GM04504 (cell line): Measurements from ENCODE around the gene RNLS.
A peak's percentile ranks its signal among the peaks of the same experiment; 100 is the strongest.
"Not testable (repeated sequence)": the region's sequence is repeated elsewhere in the genome, so short reads cannot be mapped to it uniquely, and the experiment has no call there.

ENCODE experiments used
- DNase-seq: peaks from one replicate; pipeline ENCODE4 v3.0.0-alpha.2; 2012; ENCODE audit warnings: low read depth

The RNLS gene

GRCh38 chr10:88343761-88344484 is 239.2 kb downstream of the RNLS start:
- DNase-seq: no peak

DNA sequence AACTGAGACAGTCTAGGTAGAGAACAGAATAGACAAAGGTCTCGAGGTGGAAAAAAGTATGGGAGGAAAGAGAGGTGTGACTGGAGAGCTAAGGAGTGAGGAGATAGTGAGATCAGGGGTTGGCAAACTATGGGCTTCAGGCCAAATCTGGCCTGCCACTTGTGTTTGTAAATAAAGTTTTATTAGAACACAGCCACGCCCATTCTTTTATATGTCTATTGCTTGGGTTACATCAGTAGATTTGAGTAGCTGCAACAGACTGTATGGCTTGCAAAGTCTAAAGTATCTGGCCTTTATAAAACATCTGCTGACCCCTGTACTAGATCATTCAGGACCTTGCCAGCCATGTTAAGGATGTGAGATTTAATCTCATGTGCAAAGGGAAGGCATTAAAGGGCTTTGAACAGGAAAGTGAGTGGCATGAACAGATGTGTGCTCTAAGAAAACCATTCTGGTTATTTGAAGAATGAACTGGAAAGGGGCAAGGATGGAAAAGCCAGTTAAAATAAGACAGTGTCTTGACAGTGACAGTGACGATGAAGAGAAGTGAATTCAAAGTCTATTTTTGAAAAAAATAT is 240.3 kb downstream of the RNLS start:
- no peak for DNase-seq

- DNase-seq: no peak
Measured at GRCh38 chr10:88337134-88337533, 246.0 kb downstream of the RNLS start.

DNA sequence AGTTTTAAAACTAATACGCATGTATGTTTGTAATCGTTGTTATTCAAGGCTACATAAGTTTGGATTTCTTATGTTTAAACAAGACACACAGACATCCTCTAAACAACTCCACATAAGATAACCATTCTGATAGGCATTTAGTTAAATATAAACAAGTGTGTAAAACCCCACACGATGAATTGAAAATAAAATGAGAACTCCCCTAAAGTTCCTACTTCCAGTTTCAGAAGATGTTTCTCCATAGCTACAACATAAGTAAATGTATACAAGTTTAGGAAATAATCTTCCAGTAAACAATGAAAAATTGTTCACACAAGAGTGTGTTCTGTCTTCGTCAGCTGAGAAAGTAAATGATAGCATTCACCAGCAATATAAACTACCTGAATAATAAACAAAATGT is 246.8 kb downstream of the RNLS start:
- no peak for DNase-seq

DNA sequence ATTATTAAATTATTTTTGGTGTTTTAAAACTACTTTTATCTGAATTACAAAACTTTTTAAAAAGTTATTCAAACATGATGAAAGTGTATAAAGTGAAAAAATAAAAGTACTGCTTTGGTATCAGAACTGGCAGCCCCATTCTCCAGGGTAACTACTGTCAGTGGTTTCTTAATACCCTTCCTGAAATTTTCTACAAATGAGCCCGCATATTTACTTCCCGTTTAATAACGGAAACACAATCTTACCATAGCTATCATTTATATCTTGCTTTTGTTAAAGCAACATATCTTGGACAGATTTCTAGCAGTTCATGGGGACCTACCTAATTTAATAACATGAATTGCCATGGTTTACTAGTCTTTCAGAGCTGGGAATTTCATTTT is 249.9 kb downstream of the RNLS start:
- no peak for DNase-seq

GRCh38 chr10:88332503-88333247 is 250.4 kb downstream of the RNLS start:
- DNase-seq: no peak

- DNase-seq: no peak
Measured at GRCh38 chr10:88330174-88330573, 252.9 kb downstream of the RNLS start.

- DNase-seq: no peak
Measured at GRCh38 chr10:88322324-88323063, 260.6 kb downstream of the RNLS start.

DNA sequence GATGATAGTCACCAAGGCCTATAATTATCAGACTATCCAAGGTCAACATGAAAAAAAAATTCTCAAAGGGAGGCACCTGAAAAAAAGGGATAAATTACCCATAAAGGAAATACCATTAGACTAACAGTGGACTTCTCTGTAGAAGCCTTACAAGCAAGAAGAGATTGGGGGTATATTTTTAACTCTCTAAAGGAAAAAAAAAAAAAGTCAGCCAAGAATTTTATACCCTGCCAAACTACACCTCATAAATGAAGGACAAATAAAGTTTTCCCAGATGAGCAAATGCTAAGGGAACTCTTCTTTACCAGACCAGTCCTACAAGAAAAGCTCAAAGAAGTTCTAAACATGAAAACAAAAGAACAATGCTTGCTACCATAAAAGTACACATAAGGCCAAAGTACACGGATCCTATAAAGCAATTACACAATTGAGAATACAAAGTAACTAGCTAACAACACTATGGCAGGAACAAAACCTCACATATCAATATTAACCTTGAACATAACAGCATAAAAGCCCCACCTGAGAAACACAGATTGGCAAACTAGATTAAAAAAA is 263.1 kb downstream of the RNLS start:
- DNase-seq: no peak

GRCh38 chr10:88318803-88319202 is 264.3 kb downstream of the RNLS start:
- DNase-seq: no peak

DNA sequence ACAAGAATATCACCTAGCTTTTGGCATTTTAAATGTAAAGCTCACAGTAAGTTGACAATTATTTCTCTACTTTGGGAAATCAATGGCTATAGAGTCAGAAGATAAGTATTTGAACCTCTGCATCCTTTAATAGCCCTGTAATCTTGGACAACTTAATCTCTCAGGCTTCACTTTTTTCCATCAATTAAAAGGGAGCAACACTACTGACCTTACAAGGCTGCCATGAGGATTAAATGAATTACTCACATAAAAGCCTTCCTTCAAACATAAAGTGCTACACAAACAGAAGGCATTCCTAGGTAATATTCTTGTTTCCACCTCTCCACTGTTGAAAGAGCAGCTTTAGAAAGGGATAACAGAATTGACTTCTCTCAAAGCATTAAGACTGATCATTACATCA is 266.0 kb downstream of the RNLS start:
- no peak for DNase-seq

- DNase-seq: no peak
Measured at GRCh38 chr10:88316292-88316861, 266.7 kb downstream of the RNLS start.

DNA sequence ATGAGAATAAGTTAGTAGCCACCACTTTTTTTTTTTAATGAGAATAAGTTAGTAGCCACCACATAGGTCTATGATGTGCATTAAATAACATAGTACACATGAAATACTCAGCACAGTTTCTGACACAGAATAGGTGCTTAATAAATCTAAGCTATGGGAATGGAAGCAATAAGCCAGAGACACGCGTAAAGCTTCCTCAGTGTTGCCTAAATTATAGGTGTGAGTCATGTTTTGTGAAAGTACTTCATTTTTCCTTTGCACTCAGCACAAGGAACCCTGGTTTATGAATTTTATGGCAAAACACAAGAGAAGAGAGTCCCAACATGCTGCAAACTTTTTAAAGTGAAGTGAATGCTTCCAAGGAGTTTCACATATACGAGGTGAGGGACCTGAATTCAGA is 267.4 kb downstream of the RNLS start:
- DNase-seq: no peak

- DNase-seq: peak; percentile 11
Measured at GRCh38 chr10:88314362-88314761, 268.8 kb downstream of the RNLS start.

GRCh38 chr10:88313878-88314277 is 269.2 kb downstream of the RNLS start:
- no peak for DNase-seq

DNA sequence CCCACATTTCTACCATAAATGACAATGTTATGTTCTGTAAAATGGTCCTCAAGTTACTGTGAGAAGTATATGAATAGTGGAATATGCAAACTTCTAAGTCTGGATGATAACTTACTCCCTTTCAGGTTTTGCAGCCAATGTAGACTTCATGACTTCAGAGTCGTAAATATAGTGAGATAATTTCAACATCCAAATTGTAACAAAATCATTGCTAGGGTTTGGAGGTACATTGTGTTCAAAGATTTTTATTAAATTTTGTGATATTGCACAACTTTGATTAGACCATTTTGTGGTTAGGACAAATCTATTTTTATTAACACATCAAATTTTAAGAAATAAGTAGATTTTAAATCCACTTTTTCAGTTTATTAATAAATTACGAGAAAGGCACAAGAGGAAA is 270.3 kb downstream of the RNLS start:
- DNase-seq: no peak

DNA sequence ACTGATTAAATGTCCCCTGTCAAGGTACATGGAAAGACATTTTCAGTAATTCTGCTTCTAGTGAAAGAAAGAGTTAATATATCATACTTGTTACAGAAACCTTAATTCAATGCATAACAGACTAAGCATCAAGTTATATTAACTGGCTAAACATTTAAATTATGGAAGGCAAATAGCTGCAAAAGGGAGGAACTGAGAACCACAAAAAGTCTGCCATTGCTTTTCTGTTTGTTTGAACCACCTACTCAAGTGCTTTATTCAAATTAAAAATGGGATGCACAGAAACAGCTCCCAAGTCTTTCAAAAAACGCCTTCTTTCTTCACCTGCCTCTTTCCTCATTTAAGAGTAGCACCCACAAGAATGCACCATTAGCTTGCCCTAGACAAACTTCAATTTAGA is 271.9 kb downstream of the RNLS start:
- DNase-seq: no peak

GRCh38 chr10:88309365-88309764 is 273.8 kb downstream of the RNLS start:
- no peak for DNase-seq

DNA sequence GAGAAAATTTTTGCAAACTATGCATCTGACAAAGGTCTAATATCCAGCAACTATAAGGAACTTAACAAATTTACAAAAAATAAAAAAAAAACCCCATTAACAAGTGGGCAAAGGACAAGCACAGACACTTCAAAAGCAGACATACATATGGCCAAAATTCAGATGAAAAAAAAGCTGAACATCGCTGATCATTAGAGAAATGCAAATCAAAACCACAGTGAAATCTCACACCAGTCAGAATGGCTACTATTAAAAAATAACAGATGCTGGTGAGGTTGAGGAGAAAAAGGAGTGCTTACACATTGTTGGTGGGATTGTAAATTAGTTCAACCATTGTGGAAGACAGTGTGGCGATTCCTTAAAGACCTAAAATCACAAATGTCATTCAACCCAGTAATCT is 274.8 kb downstream of the RNLS start:
- not testable (repeated sequence) for DNase-seq

DNA sequence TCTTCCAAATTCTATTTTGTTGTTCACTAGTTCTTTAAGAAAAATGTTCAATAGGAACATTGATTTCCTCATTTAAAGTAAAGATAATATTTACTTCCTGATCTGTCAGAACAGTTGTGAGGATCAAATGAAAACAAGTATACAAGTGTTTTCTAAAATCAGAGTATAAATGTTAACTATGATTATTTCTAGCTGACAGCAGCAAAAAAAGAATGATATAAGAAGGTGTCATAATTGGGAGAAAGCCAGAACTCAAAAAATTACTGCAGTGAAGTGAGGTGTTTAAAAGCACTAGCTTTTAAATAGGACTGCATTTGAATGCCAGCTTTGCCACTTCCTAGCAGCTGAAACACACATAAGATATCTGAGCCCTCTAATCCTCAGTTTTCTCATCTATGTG is 283.3 kb downstream of the RNLS start:
- DNase-seq: no peak

GRCh38 chr10:88297103-88297502 is 286.0 kb downstream of the RNLS start:
- DNase-seq: no peak

- DNase-seq: no peak
Measured at GRCh38 chr10:88293651-88294230, 289.4 kb downstream of the RNLS start.
